Measurements from ENCODE around the gene ATM. TPM values are rescaled to one million over a fixed set of nuclear protein-coding genes. Genes with fewer than 3 reads are reported as not detected.
A peak's percentile ranks its signal among the peaks of the same experiment; 100 is the strongest.
"Not testable (repeated sequence)": the region's sequence is repeated elsewhere in the genome, so short reads cannot be mapped to it uniquely, and the experiment has no call there.

ATM gene
- total RNA-seq, 1 experiment from 2014 or later: 529 TPM

DNA sequence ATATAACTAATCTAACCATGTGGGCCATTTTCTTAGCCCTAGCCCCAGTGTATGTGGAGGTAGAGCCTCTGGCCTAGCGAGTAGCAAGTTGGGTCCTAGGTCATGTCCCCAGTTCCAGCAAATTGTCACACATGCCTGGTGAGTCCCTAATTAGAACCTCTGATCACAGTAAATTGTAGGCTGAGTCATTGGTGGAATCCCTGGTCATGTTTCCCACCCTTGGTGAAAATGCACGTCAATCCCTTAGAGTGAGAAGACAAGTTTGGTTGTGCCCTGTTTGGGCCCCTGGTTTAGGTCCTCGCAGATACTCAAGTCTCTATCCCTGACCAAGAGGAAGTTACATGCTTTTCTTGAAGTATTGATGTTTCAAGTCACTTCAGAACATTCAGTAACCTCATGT lies 46.7 kb downstream of the ATM start:
- Histone ChIP-seq H3K4me1 (ENCODE audit: low read length) (no peaks in the 10 kb centered on the region), H3K9ac (ENCODE audit: low read length) (no peak overlapping the region), H3K9me2 (replicated peaks; ENCODE audit: insufficient read depth, low read length) (no peaks in the 10 kb centered on the region), H3K4me3 (ENCODE audit: low read length) (no peak overlapping the region), H3K4me2 (ENCODE audit: low read depth, low read length, poor library complexity, severe bottlenecking) (no peak overlapping the region), H3K27me3 (ENCODE audit: low read length) (no peaks in the 10 kb centered on the region), H4K20me1 (ENCODE audit: insufficient read depth, low read depth, low read length) (no peaks in the 10 kb centered on the region), H3K36me3 (ENCODE audit: insufficient read depth, low read length) (peaks cover 70% of the 10 kb centered on the region), H3K9me3 (ENCODE audit: low read length) (no peaks in the 10 kb centered on the region), H3K27ac (ENCODE audit: low read length) (no peak overlapping the region), H2AFZ (ENCODE audit: low read length) (no peak overlapping the region), H3K79me2 (ENCODE audit: low read length) (peaks cover 49% of the 10 kb centered on the region)
- DNase-seq: no peak

DNA sequence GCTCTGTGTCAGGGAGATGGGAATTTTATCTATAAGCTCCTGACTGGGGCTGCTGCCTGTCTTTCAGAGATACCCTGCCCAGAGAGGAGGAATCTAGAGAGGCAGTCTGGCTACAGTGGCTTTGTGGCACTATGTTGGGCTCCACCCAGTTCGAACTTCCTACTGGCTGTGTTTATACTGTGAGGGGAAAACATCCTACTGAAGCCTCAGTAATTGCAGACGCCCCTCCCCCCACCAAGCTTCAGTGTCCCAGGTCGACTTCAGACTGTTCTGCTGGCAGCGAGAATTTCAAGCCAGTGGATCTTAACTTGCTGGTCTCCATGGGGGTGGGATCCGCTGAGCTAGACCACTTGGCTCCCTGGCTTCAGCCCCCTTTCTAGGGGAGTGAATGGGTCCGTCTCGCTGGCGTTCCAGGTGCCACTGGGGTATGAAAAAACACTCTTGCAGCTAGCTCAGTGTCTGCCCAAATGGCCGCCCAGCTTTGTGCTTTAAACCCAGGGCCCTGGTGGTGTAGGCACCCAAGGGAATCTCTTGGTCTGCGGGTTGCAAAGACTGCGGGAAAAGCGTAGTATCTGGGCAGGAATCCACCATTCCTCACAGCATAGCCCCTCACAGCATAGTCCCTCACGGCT lies 54.2 kb downstream of the ATM start:
- not testable (repeated sequence) for H3K27me3 ChIP-seq (ENCODE audit: low read length); DNase-seq; H2AFZ ChIP-seq (ENCODE audit: low read length); H3K4me1 ChIP-seq (ENCODE audit: low read length); H3K4me3 ChIP-seq (ENCODE audit: low read length); H3K9me3 ChIP-seq (ENCODE audit: low read length); H3K27ac ChIP-seq (ENCODE audit: low read length); H3K9ac ChIP-seq (ENCODE audit: low read length); H4K20me1 ChIP-seq (ENCODE audit: insufficient read depth, low read depth, low read length); H3K4me2 ChIP-seq (ENCODE audit: low read depth, low read length, poor library complexity, severe bottlenecking); H3K9me2 ChIP-seq (replicated peaks; ENCODE audit: insufficient read depth, low read length)
- peaks cover 46% of the 10 kb centered on the region for H3K79me2 ChIP-seq (ENCODE audit: low read length)
- H3K36me3 ChIP-seq (ENCODE audit: insufficient read depth, low read length): peaks cover 81% of the 10 kb centered on the region

DNA sequence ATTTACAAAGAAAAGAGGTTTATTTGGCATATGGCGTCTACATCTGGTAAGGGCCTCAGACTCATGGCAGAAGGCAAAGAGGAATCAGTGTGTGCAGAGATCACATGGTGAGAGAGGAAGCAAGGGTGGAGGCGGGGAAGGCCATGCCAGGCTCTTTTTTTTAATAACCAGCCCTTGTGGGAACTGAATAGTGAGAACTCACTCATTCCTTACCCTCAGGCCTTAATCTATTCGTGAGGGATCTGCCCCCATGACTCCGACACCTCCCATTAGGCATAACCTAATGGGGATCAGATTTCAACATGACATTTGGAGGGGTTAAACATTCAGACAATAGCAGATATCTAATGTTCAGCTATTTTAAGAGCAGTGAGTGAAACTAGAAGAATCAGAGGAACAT lies 55.7 kb downstream of the ATM start:
- H3K9me2 ChIP-seq (replicated peaks; ENCODE audit: insufficient read depth, low read length): no peaks in the 10 kb centered on the region
- no peak overlapping the region for H3K4me3 ChIP-seq (ENCODE audit: low read length)
- H3K9ac ChIP-seq (ENCODE audit: low read length): no peak overlapping the region
- H3K9me3 ChIP-seq (ENCODE audit: low read length): no peaks in the 10 kb centered on the region
- no peaks in the 10 kb centered on the region for H3K4me1 ChIP-seq (ENCODE audit: low read length)
- DNase-seq: no peak
- no peak overlapping the region for H2AFZ ChIP-seq (ENCODE audit: low read length)
- H3K79me2 ChIP-seq (ENCODE audit: low read length): peaks cover 38% of the 10 kb centered on the region
- no peaks in the 10 kb centered on the region for H4K20me1 ChIP-seq (ENCODE audit: insufficient read depth, low read depth, low read length)
- no peak overlapping the region for H3K27ac ChIP-seq (ENCODE audit: low read length)
- H3K36me3 ChIP-seq (ENCODE audit: insufficient read depth, low read length): peaks cover 82% of the 10 kb centered on the region
- no peak overlapping the region for H3K4me2 ChIP-seq (ENCODE audit: low read depth, low read length, poor library complexity, severe bottlenecking)
- no peaks in the 10 kb centered on the region for H3K27me3 ChIP-seq (ENCODE audit: low read length)

DNA sequence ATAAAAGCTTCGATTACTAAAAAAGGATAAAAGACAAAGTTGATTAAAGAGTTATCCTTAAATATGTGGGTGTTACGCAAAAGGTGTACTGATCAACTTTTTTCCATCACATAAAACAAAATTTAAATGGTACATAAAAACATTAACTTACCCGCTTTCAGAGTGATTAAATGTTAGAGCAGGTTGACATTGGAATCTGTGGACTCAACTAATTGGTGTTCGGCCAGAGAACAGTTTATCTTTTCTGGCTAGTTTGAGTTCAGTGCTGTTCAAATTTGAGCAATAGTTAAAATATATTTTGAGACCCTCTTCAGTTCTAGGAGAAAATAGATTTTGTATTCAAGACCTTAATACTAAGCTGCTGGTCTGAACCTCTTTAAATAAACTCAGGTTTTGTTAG lies 56.1 kb downstream of the ATM start:
- no peak overlapping the region for H3K9ac ChIP-seq (ENCODE audit: low read length)
- H4K20me1 ChIP-seq (ENCODE audit: insufficient read depth, low read depth, low read length): no peaks in the 10 kb centered on the region
- H3K4me1 ChIP-seq (ENCODE audit: low read length): no peaks in the 10 kb centered on the region
- no peak for DNase-seq
- peaks cover 35% of the 10 kb centered on the region for H3K79me2 ChIP-seq (ENCODE audit: low read length)
- no peaks in the 10 kb centered on the region for H3K27me3 ChIP-seq (ENCODE audit: low read length)
- no peak overlapping the region for H3K27ac ChIP-seq (ENCODE audit: low read length)
- no peak overlapping the region for H3K4me3 ChIP-seq (ENCODE audit: low read length)
- no peak overlapping the region for H2AFZ ChIP-seq (ENCODE audit: low read length)
- no peaks in the 10 kb centered on the region for H3K9me3 ChIP-seq (ENCODE audit: low read length)
- H3K4me2 ChIP-seq (ENCODE audit: low read depth, low read length, poor library complexity, severe bottlenecking): no peak overlapping the region
- peaks cover 81% of the 10 kb centered on the region for H3K36me3 ChIP-seq (ENCODE audit: insufficient read depth, low read length)
- no peaks in the 10 kb centered on the region for H3K9me2 ChIP-seq (replicated peaks; ENCODE audit: insufficient read depth, low read length)

DNA sequence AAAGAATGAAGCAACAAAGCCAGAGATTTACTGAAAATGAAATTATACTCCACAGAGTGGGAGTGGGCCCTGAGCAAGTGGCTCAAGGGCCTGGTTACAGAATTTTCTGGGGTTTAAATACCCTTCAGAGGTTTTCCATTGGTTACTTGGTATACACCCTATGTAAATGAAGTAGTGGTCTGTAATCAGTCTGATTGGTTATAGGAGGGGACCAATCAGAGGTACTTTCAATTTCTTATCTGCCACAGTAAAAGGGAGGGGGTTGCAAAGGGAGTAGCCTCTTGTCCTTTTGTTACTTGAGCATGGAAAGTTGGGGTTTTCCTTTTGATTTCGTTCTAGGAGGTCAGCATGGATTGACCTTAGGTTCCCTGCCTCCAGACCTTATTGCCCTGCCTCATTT lies 63.5 kb downstream of the ATM start:
- Histone ChIP-seq H3K9ac (ENCODE audit: low read length) (no peak overlapping the region), H2AFZ (ENCODE audit: low read length) (no peak overlapping the region), H4K20me1 (ENCODE audit: insufficient read depth, low read depth, low read length) (no peaks in the 10 kb centered on the region), H3K4me1 (ENCODE audit: low read length) (no peaks in the 10 kb centered on the region), H3K9me3 (ENCODE audit: low read length) (no peaks in the 10 kb centered on the region), H3K27me3 (ENCODE audit: low read length) (no peaks in the 10 kb centered on the region), H3K79me2 (ENCODE audit: low read length) (peaks cover 22% of the 10 kb centered on the region), H3K27ac (ENCODE audit: low read length) (no peak overlapping the region), H3K9me2 (replicated peaks; ENCODE audit: insufficient read depth, low read length) (no peaks in the 10 kb centered on the region), H3K4me2 (ENCODE audit: low read depth, low read length, poor library complexity, severe bottlenecking) (no peak overlapping the region), H3K4me3 (ENCODE audit: low read length) (no peak overlapping the region), H3K36me3 (ENCODE audit: insufficient read depth, low read length) (peaks cover 83% of the 10 kb centered on the region)
- peak; percentile 51 for DNase-seq

DNA sequence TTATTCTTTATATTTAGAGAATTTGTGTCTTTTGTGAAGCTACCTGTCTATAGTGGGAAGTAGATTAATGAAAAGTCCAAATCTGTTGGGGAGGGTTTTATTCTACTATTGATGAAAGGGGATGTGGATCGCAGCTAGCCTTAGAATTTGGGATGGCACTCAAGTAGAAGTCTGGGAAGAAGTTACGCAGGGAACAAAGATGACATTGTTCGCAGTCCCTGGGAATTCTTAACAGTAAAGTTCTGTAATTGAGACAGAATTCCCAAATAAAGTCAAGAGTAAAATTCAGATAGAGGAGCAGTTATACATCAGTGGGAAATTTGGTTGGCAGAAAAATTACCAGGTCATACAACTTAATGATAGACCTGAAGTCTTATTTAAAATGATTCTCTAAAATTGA lies 64.1 kb downstream of the ATM start:
- Histone ChIP-seq H3K4me1 (ENCODE audit: low read length) (no peaks in the 10 kb centered on the region), H3K4me2 (ENCODE audit: low read depth, low read length, poor library complexity, severe bottlenecking) (no peak overlapping the region), H3K36me3 (ENCODE audit: insufficient read depth, low read length) (peaks cover 85% of the 10 kb centered on the region), H3K4me3 (ENCODE audit: low read length) (no peak overlapping the region), H3K27ac (ENCODE audit: low read length) (no peak overlapping the region), H3K79me2 (ENCODE audit: low read length) (peaks cover 27% of the 10 kb centered on the region), H4K20me1 (ENCODE audit: insufficient read depth, low read depth, low read length) (no peaks in the 10 kb centered on the region), H3K27me3 (ENCODE audit: low read length) (no peaks in the 10 kb centered on the region), H3K9ac (ENCODE audit: low read length) (no peak overlapping the region), H3K9me2 (replicated peaks; ENCODE audit: insufficient read depth, low read length) (no peaks in the 10 kb centered on the region), H2AFZ (ENCODE audit: low read length) (no peak overlapping the region), H3K9me3 (ENCODE audit: low read length) (no peaks in the 10 kb centered on the region)
- DNase-seq: no peak

DNA sequence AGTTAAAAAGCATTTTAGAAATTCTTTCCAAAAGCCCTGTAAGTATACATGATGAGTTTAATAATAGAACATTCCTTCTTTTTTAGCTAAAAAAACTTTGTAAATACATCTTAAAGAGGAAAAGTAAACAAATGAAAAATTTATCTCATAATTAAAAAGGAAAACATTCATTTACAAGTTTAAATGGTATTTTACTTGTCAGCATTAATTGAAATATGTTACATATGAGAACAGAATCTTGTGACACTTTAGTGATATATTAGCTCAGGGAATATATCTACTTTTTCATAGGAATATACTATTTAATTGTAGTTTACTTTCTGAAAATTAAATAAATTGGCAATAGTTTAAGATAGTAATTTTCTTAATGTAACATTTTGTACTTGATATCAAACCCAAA lies 66.2 kb downstream of the ATM start:
- not testable (repeated sequence) for H3K27ac ChIP-seq (ENCODE audit: low read length); H4K20me1 ChIP-seq (ENCODE audit: insufficient read depth, low read depth, low read length); H3K27me3 ChIP-seq (ENCODE audit: low read length); H2AFZ ChIP-seq (ENCODE audit: low read length); H3K9me2 ChIP-seq (replicated peaks; ENCODE audit: insufficient read depth, low read length); H3K4me1 ChIP-seq (ENCODE audit: low read length); H3K4me2 ChIP-seq (ENCODE audit: low read depth, low read length, poor library complexity, severe bottlenecking); H3K9me3 ChIP-seq (ENCODE audit: low read length); H3K4me3 ChIP-seq (ENCODE audit: low read length); H3K9ac ChIP-seq (ENCODE audit: low read length); DNase-seq
- Histone ChIP-seq H3K36me3 (ENCODE audit: insufficient read depth, low read length) (peaks cover 83% of the 10 kb centered on the region), H3K79me2 (ENCODE audit: low read length) (peaks cover 28% of the 10 kb centered on the region)

DNA sequence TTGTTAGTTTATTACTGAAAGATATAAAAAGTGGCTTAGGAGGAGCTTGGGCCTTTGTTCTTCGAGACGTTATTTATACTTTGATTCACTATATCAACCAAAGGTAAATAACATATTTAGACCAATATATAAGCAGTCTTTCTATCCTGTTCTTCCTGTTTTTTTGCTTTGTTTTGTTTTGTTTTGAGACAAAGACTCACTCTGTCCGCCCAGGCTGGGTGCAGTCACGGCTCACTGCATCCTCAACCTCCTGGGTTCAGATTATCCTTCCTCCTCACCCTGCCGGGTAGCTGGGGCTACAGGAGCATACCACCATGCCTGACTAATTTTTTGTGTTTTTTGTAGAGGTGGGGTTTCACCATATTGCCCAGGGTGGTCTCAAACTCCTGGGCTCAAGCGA lies 66.8 kb downstream of the ATM start:
- no peak overlapping the region for H2AFZ ChIP-seq (ENCODE audit: low read length)
- H3K79me2 ChIP-seq (ENCODE audit: low read length): peaks cover 23% of the 10 kb centered on the region
- no peak overlapping the region for H3K4me2 ChIP-seq (ENCODE audit: low read depth, low read length, poor library complexity, severe bottlenecking)
- H3K4me3 ChIP-seq (ENCODE audit: low read length): no peak overlapping the region
- H3K9me3 ChIP-seq (ENCODE audit: low read length): no peaks in the 10 kb centered on the region
- no peaks in the 10 kb centered on the region for H3K4me1 ChIP-seq (ENCODE audit: low read length)
- H3K27ac ChIP-seq (ENCODE audit: low read length): no peak overlapping the region
- DNase-seq: no peak
- H3K9me2 ChIP-seq (replicated peaks; ENCODE audit: insufficient read depth, low read length): no peaks in the 10 kb centered on the region
- H3K36me3 ChIP-seq (ENCODE audit: insufficient read depth, low read length): peaks cover 83% of the 10 kb centered on the region
- H3K9ac ChIP-seq (ENCODE audit: low read length): no peak overlapping the region
- no peaks in the 10 kb centered on the region for H4K20me1 ChIP-seq (ENCODE audit: insufficient read depth, low read depth, low read length)
- no peaks in the 10 kb centered on the region for H3K27me3 ChIP-seq (ENCODE audit: low read length)

DNA sequence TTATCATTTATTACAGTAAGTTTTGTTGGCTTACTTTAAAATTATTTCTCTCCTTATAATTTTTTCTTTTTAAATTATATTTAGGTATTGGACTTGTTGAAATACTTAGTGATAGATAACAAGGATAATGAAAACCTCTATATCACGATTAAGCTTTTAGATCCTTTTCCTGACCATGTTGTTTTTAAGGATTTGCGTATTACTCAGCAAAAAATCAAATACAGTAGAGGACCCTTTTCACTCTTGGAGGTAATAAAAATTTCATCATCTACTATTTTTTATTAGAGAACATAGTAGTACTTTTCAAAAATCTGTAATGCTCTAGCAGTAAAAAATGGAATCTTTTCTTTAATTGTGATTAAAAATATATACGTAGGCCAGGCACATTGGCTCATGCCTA lies 70.4 kb downstream of the ATM start:
- H3K9me3 ChIP-seq (ENCODE audit: low read length): no peaks in the 10 kb centered on the region
- no peak overlapping the region for H2AFZ ChIP-seq (ENCODE audit: low read length)
- no peak overlapping the region for H3K4me3 ChIP-seq (ENCODE audit: low read length)
- no peaks in the 10 kb centered on the region for H3K27me3 ChIP-seq (ENCODE audit: low read length)
- peaks cover 82% of the 10 kb centered on the region for H3K36me3 ChIP-seq (ENCODE audit: insufficient read depth, low read length)
- H3K79me2 ChIP-seq (ENCODE audit: low read length): peaks cover 23% of the 10 kb centered on the region
- H3K9me2 ChIP-seq (replicated peaks; ENCODE audit: insufficient read depth, low read length): no peaks in the 10 kb centered on the region
- H4K20me1 ChIP-seq (ENCODE audit: insufficient read depth, low read depth, low read length): no peaks in the 10 kb centered on the region
- no peak overlapping the region for H3K27ac ChIP-seq (ENCODE audit: low read length)
- H3K9ac ChIP-seq (ENCODE audit: low read length): no peak overlapping the region
- no peak for DNase-seq
- H3K4me1 ChIP-seq (ENCODE audit: low read length): no peaks in the 10 kb centered on the region
- H3K4me2 ChIP-seq (ENCODE audit: low read depth, low read length, poor library complexity, severe bottlenecking): no peak overlapping the region

Data from Karpas-422 (cell line).